Fibroblast of peridontal ligament (primary cell): ENCODE results near the gene PRTFDC1.

Source experiments
- DNase-seq: peaks from one replicate; pipeline ENCODE4 v3.0.0-alpha.2; 2010; ENCODE audit errors: extremely low read depth

PRTFDC1 gene

DNA sequence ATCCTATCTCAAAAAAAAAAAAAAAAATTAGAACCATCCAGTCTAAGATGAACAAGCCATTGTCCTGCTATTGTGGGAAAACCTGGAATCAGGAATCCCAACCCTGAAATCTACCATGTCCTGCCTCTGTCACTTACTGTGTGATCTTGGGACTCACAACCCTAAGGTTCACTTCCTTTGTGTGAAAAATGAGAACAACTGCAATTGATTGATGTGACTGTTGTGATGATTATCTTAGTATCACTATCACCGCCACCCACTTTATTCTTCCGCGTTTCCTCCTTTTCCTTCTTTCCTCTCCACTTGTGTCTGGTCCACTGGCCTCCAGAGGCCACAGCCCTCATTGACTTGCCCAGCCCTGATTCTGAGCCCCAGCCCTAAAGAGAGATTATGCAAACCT, 12.6 kb upstream of the PRTFDC1 start:
- DNase-seq = no peak

DNA sequence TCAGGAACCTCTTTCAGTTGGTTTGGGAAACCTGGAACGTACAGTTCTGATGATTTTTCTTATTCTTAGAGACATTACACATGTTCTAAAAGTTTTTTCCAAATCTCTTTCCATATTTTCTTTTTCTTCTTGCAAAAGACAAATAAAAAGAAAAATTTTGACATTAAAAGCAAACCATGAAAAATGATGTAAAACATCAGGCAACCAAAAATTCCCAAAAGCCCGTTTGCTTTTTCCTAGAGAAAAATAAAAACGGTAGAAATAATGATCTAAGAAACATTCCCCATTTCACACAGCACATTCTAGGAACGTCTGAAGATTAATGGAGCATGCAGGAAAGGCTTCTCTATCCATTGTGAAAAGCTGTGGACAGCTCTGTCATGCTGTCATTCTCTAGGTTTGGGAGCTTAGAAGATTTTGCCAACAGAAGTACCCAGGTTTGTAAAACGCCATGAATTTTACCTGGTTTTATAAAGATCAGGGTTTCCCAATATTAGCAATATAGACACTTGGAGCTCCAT, 11.2 kb upstream of the PRTFDC1 start:
- DNase-seq = no peak

DNA sequence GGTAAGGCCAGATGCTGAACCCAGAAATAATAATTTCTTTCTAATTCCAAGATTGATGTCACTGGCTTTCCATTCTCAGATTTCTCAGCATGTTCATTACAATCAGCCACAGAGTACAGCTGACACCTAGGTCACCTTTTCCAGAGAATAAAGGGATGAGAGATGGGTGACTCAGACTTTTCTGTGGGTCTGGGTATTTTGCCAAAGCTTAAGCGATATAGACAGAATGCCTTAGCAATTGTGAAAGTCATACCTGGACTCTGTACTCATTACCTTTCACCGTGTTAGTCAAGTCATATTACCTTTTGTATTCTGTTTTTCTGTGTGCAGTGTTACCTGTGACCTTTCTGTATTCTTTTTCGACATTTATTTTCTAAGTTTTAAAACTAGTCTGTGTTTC, 10.6 kb upstream of the PRTFDC1 start:
- no peak for DNase-seq

DNA sequence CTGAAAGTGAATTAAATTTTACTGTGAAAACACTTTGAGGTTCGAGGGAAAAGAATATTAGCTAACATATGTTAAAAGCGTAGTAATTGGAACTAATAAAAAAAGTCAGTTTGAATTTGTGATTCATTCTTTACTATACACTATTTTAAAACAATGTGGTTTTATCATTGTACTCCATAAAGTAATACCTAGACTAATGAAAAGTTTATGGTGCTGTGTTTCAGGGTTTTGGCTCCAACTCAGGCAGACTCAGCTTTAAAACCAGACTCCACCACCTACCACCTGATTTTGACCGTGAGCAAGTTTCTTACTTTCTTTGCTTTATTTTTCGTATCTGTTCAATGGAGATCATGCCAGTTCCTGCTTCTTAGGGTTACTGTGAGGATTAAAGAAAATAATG, 9.2 kb upstream of the PRTFDC1 start:
- no peak for DNase-seq

DNA sequence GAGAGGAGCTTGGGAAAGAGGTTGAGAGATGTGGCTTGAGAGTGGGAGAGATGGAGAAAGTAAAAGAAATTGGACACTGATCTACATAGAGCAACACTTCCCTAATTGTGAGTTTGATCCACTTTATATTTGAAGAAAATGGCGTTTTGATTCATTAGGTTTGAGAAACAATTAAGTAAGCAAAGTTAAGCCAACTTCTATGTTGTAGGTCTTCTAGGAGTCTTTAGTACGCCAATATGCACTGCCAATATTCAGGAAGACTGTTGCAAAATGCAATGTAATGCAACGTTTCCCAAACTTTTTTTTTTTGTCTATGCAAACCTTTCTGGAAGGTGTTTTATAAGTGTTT, 7.0 kb upstream of the PRTFDC1 start:
- DNase-seq = no peak

DNA sequence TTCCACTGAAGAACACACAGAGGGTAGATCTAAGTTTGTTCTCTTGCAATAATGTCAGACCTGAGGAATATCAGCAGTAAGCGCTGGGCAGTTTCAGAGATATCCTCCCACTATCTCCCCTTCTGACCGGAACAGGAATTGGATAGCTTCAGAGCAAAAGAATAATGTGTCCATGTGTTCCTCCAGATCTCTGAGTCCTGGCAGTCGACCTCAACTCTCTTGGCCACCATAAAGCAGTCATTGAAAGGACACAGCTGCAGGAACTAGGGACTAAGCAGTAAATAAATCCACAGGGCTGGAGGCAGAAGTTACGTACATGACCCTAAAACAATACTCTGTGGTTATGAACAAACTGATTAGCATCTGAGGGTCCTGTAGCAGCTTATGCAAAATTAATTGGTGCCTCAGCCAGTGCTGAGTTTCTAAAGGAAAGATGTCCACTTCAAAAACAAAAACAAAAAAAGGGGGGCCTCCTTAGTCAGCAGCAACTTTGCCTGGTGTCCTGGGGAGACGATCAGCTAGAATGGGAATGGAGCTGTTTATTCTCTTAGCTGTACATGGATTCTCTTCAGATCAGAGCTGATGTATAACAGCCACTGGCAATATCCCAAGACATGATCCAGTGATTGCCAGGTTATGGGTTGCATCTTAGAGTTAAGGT, 6.4 kb upstream of the PRTFDC1 start:
- peak; percentile 43 for DNase-seq

DNA sequence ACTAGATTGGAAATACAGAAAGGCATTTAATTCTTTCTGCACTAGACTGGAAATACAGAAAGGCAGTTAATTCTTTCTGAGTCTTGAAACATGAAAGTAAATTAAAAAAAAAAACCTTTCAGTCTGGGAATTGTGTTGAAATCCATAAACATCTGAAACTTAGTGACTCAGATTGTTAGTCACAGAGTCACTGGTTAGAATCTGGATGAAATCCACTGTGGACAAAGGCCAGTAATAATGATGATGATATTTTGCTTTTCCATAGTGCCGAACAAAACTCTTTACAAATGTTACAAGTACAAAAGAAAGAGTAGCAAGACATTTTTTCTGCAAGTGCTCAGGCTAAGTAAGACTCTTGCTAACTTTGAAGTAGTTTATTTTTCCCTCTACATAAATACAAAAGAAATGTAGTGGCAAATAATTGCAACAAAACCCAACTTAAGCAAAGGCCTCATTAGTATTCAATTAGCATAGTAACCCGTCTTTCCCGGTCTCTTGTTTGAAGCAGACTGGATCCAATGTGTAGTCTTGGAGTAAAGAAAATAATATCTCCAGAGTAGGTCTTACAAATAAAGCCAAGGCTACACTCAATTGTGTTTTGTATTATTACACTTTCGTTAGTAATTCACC, 5.8 kb upstream of the PRTFDC1 start:
- peak; percentile 99 for DNase-seq

DNA sequence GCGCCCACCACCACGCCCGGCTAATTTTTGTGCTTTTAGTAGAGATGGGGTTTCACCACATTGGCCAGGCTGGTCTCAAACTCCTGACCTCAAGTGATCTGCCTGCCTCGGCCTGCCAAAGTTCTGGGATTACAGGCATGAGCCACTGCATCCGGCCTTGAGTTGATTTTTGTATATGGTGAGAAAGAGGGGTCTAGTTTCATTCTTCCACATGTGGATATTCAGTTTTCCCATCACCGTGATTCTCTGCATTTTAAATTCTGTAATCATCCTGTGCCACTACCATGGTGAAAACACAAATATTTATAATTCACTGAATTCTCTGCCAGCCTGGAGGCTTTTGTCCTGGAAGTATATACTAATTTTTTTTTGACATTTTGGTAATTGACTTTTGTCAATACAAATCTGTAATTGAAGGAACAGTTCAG, 5.2 kb upstream of the PRTFDC1 start:
- peak; percentile 86 for DNase-seq

DNA sequence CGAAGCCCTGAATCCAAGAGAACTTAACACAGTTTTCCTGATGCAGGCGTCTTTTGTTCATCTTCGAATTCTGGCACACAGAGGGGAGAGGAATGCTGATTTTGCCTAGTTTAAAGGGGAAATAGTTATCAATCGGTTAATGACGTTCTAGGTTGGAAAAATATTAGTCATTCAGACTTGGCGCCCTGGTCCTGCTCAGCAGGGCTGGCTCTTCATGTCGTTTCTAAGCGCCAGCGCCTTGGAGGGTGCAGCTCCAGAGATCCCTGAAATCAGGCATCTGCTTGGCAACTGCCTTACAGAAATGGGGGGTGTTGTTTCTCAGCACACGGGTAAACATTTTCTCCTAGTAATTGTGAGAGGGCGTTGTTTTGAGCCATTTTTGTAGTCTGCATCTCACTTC, 1.3 kb upstream of the PRTFDC1 start:
- DNase-seq = no peak

DNA sequence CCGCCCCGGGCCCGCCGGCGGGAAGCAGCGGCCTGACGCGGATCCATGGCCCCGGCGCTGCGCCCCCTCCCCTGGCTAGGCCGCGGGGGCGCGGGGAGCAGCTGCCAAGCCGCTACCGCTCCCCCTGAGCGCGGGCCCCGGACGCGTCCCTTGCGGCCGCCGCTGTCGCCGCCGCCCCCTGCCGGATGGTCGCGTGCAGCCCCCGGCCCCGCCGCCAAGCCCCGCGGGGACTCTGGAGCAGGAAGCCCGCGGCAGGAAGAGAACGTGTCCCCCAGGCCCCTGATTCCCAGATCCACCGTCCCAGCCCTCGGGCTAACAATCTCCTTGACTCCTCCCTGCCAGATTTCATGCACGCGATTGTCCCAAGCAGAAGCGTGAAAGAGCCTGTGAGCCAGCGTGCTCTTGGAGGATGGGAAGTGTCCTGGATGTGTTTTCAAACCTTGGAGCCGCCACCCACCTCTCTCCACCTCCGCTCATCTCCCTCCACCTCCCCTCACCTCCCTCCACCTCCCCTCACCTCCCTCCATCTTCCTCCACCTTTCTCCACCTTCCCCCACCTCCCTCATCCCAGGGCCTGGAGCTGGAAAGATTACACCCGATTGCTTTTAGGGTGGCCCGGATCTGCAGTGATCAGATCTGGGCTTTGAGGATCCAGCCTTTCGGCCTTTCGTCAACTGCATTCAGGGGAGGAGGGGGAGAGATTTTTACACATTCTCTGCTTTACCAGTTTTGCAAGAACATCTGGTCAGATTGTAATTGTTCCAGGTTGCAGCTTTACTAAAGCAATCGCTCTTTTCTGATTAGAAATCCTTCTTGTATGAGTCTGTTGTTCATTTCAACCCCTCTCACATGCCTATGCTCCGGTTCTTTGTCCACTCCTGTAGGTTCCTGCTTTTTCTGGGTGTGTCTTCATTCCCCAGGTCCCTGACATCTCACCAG, 570 bp upstream of the PRTFDC1 start:
- peak; percentile 81 for DNase-seq

DNA sequence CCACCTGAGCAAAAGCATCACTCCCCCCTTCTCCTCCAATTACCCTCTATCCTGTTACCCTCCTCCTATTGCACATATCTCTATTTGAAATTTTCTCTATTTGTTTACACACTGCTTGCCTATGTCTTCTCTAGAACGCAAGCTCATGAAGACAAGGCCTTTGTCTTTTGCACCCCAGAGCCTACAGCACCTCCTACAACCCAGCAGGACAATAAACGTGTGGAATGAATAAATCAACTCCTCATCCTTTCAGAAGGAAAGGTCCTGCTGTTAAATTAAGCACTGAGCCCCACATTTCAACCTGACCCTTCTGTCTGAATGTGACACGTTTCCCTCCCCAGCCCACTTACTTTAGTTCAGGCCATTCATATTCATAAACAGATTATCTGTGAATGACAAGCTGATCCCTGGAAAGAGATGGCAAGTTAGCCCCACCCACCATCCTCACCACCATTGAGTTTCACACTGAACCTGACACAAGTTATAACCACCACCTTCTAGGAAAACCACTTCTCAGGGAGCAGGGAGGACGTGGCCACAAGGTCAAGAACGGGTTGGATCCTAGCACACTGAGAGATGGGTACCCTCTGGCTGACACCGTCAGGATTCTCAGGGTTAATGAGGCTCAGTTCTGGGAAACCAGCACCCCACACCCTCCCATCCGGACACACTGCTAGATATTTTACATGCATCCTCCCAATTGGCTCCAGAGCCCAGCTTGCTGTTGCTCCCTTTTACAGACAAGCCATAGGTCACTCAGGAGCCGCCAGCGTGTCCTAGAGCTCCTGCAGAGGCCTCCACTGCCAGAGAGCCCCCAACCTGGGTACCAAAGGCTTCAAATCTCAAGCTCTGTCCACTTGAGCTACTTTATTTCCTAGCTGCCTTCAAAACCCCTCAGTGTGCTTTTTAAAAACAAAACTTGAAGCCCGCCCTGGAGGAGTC, 934 bp downstream of the PRTFDC1 start:
- DNase-seq = no peak

DNA sequence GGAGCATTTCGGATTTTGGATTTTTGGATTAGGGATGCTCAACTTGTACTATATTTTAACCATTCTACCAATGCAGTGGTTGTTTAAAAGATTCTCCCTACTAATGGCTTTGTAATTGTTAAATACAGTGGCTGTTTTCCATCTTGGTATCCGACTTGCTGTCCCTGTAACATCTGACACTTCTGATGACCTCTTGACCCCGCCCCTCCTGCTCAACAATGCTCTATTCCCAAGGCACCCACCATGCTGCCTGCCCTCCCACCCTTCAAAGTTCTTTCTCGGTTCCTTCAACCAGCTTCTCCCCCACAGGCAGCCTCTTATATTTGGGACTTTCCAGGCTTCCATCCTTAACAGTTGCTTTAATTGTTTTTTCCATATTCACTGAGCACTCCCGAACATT, 2.0 kb downstream of the PRTFDC1 start:
- no peak for DNase-seq

DNA sequence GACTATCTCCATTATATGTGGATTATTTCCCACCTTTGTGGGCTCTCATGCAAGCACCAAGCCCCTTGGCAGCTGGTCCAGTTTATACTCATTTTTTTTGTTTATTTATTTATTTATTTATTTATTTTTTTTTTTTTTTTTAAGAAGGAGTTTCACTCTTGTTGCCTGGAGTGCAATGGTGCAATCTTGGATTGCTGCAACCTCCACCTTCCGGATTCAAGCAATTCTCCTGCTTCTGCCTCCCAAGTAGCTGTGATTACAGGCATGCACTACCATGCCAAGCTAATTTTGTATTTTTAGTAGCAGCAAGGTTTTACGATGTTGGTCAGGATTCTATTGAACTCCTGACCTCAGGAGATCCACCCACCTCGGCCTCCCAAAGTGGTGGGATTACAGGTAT, 2.8 kb downstream of the PRTFDC1 start:
- no peak for DNase-seq

DNA sequence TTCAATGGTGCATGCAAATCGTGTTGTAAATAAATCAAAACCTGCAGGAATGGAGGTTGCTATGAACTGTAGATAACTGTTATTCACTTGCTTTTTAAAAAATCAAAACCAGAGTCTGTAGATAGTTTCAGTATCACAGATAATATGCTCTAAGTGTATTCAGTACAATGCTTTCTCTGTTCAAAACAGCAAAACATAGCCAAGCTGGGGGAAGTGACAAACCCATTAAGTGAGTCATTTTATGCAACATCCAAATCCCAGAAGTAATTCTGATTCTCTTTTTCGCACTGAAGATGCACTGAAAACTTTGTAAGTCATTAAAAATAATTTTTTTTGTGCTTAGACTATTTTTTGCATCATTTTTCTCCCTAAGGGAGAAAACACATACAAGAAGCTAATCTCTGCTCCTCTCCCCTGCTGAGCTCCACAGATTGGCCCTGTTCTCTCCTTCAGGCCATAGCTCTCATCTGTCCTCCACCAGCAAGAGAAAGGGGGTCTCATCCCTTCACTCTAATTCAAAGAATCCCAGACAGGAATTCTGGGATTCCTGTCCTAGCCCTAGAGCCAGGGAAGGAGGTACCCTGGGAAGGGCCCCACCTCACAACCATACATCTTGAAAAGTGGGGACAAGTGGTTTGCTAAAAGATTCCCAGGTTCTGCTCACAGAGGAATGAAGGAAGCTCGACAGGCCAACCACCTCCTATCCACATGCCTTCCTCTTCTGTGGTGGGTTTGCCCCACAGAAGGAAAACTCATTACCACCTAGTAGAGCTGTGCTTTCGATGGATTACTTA, 4.9 kb downstream of the PRTFDC1 start:
- DNase-seq = peak; percentile 56

DNA sequence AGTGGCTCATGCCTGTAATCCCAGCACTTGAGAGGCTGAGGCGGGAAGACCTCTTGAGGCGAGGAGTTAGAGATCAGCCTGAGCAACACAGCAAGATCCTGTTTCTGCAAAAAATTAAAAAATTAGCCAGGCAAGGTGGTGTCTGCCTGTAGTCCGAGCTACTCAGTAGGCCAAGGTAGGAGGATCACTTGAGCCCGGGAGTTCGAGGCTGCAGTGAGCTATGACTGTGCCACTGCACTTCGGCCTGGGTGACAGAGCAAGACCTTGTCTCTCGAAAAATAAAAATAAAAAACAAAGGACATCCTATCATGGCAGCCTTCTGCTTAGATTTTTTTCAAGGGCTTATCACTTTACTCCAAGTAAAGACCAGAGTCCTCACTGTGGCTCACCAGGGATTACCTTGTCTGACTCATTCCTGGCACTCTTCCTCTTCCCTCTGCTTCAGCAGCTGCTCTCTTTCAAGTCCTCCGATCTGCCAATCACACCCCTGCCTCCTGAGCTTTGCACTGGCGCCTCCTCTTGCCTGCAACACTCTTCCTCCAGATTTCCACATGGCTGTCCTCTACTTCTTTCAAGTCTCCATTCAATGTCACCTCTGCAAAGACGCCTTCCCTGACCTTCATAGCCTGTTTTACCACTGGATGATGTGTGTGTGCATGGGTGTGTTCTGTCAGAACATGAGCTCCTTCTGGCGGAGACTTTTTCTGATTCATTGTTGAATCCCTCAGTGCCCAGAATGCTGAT, 7.7 kb downstream of the PRTFDC1 start:
- peak; percentile 49 for DNase-seq

DNA sequence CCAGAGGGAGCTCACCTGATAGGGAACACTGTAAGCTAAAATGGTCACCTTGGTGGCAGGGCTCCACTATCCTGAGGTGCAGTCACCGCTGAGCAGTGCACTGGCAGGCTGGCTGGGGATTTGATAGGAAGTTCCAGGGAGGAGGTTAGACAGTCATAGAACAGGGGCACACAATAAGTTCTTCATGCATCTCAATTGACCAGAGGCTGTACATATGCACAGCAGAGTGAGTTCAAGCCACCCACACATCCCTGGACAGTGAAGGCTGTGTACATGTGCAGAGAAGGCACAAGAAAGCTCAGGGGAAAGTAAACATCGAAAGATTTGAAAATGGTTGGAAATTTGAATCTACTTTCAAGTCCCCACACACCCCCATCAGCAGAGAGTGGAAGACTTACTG, 13.9 kb downstream of the PRTFDC1 start:
- DNase-seq = no peak

DNA sequence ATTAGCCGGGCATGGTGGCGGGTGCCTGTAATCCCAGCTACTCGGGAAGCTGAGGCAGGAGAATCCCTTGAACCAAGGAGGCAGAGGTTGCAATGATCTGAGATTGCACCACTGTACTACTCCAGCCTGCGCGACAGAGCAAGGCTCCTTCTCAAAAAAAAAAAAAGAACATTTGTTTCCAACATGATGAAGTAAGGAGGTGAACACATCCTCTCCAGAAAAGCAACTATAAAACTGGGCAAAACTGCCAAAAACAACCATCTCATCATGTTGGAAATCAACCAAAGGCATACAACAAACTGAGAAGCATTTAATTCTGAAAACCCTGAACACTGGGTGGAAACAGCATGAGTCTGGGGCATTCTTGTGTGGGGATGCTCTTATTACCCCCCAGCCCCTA, 14.3 kb downstream of the PRTFDC1 start:
- no peak for DNase-seq

DNA sequence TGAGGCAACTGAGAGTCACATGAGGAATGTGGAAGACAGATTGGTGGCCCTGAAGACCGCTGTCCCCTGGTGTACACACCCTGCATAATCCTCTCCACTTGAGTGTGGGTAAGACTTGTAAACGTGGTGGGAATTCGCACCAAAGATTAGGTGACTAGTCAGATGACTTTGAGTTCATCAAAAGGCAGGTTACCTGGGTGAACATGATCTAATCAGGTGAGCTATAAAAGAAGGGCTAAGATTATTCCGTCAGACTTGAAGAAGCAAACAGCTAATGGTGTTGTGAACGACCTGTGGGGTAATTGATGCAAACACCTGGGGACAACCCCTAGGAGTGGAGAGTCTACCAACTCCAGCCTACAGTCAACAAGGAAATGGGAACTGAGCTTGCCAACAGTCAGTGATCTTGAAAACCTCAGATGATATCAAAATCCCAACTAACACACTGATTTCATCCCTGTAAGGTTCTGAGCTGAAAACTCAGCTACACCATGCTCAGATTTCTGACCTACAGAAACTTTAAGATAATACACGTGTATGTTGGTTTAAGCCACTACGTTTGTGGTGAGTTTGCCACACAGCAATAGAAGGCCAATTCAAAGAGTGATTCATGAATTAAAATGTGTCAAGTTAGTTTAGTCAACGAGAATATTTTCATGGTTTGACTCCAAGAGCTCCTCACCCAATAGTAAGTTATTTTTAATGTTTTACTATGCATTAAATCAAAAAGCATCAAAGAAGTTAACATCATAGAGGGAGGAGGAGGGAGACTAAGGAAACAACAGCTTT, 16.7 kb downstream of the PRTFDC1 start:
- no peak for DNase-seq

DNA sequence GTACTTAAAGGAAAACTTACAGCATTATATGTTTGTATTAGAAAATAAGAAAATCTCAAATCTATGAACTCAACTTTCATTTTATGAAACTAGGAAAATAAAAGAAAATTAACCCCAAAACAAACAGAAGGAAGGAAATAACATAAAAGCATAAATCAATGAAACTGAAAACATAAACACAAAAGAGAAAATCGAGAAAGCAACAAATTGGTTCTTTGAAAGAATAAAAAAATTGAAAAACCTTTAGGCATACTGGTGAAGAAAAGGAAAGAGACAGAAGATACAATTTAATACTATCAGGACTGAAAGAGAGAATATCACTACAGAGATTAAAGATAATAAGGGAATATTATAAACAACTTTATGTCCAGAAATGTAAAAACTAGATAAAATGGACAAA, 21.2 kb downstream of the PRTFDC1 start:
- no peak for DNase-seq
